Effector CD4-positive, alpha-beta T cell (primary cell): ENCODE data around the gene TUBA8.
"Not testable (repeated sequence)": the region's sequence is repeated elsewhere in the genome, so short reads cannot be mapped to it uniquely, and the experiment has no call there.

Experiments used
- DNase-seq: peaks from one replicate; pipeline ENCODE4 v3.0.0-alpha.2; 2020

TUBA8 gene

DNA sequence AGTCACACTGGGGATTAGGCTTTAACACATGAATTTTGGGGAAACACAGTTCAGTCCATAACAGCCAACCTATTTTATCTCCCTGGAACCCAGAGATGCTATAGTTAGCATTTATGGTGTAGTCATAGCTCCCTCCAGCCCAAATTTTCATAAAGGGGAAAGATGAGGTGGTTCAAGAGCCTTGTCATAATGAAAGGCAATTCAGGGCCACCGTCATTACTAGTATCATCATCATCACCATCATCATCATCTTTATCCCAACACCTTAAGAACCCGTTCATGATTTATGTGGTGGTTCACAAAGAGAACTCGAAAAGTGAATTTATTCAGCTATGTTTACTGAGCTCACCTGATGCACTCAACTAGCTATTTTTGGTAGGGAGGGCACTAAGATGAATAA lies 2.4 kb upstream of the TUBA8 start:
- no peak for DNase-seq

DNA sequence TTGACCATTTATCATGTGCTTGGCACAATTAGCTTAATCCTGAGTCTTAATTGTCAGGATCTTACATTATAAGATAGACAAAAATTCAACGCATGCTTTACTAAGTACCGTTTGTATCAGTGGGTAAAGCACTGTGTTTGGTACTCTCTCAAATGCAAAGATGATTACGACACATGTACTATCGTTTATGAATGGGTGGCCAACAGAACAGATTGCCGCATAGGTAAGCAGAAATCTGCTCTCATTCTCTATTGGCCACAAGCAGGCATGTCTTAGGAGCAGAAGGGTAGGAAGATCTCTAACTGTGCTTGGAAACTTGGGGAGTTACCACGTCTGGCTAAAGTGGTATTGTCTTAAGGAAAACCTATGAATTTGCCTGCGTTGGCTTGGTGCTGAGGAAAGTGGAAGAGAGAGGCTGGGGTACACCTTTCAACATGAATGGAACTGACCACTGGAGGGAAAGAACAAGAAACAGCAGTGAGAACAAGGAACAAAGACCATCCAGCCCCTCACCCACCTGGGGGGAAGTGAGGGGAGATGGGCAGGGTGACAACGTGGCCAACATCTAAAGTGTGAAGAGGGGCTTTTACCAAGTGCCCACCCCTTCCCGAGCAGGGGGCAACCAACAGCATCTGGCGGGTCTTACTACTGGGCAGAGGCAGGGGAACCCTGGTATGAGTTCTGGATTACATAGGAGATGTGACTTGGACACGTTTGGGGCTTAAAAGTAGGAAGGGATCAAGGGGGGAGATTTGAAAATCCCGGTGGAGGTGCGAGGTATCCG lies 1.0 kb upstream of the TUBA8 start:
- DNase-seq: no peak

DNA sequence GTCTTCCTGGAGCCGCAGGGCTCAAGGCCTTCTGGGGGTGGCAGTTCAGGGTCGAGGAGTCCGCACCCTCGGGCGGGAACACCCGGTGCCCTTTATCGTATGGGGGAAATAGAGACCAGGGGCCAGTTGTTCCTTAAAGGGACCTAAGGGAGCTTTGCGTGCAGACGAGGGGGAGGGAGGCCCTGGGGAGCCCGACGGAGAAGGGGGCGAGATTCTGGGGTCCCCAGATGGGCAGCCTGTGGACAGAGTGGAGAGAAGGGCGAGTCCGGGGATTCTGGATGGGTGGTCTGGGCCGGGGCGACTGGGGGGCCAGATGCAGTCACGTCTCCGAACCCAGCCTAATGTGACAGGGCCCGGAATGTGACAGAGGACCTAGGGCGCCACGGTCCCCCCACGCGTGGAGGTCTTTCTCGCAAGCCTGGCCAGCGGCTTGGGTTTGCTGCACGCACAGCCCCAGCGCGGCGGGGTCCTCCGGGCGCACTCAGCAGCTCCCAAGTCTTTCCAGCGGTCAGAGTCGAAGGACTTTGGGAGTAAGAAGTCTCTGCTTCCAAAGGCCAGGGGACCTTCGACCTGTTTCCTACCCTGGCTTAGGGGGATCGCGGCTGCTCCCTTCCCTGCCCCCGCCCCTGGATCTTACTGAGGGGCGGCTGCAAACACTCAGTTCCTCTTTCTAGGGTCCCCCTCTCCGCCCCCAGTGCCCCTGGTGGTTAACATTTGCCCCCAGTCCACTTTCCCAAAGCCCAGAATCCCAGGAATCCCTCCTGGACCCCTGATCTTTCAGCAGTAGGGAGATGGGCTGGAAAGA lies 547 bp downstream of the TUBA8 start:
- no peak for DNase-seq

DNA sequence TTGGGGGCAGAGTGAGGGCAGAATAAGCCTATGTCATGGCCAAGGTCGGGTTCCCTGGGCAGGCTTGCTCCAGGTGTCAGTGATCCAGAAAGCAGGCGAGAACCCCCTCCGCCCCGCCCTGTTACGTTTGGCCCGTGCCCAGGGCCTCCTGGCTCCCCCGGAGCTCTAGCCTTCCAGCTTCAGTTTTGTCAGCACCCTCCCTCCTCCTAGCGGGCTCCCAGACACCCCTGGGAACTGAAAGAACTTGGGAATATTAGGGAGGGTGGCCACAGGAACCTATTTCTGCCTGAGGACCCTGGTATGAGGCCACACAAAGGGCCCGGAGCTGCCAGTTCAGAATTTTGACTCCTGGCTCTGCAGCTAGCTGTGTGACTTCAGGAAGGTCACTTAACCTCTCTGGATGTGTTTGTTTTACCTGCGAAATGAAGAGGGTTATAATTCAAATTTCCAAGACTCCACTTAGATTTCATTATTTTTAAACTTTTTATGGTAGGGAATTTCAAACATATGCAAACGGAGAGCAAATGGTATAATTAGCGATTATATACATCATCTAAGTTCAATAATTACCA lies 1.2 kb downstream of the TUBA8 start:
- DNase-seq: no peak

DNA sequence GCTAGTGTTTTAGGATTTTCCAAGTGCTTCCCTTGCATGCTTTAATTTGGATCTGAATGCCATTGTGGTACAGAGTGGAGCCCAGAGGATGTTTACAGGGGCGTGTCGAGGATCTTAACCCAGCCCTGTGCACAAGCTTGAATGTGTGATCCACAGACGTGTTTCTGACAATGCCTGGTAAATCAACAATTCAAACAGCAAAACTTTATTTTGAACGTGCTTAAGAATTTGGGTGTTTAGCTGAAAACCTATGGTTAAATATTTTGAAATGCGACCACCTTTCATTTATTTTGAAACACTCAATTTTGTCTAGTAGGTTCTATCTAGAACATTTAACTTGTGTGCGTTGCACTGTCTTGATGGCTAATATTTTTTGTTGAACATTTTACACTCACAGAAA lies 1.8 kb downstream of the TUBA8 start:
- DNase-seq: no peak

DNA sequence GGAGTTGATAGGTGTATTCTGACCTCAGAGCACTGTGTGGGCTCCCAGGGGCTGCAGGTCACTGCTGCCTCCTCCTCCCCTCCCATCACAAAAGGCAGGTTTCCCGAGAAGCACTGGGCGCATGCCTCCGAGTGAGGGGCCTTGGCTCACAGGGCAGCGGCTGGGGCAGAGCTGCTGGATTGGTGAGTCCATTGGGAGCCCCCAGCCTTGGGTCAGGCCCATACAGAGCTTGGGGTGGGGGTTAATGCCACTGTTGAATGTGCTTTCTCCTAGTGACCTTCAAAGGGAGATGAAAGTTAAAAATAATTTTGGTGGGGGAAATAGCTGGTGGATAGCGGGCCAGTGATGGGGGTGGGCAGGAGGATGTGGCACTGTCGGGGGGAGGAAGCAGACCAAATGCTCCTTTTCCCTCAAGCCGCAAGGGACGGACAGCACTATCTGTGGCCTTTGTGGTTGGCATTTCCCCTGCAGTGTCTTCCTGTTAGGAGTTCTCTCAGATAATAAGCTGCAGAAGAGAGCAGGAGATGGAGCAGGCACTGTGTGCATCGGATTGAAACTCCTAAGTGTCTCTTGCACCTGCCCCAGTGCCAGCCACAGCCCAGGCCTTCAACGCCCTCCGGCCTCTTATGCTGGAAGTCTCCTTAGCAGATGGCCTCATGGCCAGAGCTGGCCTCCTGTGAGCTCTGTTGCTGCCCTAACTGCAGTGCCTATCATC lies 3.2 kb downstream of the TUBA8 start:
- DNase-seq: no peak

DNA sequence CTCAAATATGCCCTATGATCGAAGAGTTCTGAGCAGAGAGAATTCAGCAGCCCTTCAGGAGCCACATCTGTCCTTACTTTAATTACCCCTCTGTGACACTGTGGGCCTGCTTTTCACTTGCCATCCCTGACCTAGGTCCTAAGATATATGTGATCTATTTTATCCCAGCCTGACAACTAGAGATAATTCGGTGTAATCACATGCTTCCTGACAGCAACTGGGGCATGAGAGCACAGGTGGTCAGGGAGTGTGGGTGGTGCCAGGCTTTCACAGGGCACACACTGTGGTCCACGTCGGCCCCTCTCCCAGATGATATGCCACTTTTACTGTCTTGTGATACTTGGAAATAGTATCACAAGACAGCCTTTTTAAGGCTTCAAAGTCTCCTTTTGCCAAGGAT lies 3.9 kb downstream of the TUBA8 start:
- no peak for DNase-seq

DNA sequence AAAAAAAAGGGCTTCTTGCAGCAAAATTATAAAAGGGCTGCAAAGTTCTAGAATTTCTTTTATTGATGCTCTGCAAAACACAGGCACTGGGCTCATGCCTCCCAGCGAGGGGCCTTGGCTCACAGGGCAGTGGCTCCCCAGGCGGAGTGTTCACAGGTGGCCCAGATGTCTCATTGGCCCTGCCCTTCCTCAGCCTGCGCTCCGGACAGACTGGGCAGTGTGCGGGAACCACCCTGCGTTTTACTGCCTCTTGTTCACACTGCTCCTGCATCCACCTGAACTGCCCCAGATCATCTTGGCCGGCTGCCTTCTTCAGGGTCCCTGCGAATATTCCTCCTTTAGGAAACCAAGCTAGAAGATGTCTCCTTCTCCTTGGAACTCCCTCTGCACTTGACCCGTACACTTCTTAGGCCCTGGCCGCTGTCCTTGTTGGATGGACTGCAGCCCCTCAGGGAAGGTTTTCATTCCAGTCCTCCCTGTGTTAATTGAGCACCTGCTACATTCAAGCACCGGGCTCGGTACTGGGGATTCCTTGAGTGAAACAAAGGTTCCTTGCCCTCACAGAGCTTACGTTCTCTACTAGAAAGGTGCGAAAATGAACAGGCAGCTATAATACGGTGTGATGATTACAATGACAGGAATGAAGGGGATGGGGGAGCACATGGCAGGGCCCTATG lies 4.5 kb downstream of the TUBA8 start:
- no peak for DNase-seq

DNA sequence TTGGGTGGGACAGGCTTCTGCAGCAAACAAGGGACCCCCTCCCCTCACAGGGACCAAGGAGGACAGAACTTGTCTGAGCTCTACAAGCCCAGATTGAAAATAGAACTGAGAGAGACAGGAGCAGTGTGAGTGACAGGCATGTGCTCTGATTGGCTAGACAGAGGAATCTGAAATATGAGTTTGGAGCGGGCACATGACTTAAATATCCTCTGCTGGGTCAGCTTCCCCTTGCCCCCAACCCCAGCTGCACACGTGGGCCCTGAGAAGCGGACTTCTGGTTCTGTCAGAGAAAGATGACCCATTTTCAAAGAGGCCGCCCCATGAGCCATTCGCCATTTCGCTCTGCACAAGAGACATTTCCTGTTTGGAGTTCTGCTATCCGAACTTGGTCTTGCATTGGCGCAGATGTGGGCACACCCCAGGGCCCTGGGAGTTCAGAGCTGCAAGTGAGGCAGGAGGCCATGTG lies 5.3 kb downstream of the TUBA8 start:
- DNase-seq: no peak

DNA sequence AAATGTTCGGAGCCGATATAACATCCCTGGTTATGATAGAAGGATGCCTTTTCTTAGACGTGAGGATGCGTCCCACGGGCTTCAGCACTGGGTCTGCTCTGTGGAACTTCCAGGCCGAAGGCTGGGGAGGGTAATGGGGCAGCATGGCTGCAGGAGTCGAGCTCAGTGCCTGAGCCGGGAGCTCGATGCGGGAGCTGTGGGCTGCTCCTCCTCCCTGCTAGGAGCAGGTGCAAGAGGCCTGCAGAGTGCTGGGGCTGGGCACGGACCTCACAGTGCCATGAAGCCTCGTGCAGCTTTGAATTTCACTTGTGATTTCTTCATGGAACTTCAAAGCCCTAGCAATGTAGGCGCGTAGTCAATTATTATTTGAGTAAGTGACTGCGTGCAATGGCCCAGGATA lies 6.0 kb downstream of the TUBA8 start:
- no peak for DNase-seq

DNA sequence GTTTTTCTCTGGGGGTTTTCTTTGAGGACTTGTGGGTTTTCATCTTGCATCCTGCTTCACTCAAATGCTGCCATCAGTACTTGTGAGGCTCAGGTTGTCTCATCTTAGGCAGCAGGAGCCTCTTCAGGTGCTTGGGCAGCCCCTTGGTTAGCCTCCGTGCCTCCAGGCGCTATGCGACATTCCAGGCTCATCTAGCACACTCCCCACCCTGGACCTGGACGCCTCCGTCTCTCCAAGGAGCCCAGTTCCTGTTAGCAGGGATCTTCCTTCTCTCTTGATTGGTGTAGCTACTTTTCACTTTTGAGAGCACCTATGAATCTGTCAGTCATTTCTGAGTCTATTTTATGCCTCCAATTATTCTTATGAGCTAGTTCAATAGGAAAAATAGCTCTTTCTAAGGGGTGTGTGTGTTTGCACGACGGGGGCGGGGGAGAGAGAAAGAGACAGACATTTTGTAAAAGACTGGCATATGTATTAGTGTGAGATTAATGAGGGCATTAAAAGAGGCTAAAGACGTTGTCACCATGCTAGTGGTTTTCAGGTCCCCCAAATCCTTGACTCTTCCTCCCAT lies 7.8 kb downstream of the TUBA8 start:
- DNase-seq: no peak

DNA sequence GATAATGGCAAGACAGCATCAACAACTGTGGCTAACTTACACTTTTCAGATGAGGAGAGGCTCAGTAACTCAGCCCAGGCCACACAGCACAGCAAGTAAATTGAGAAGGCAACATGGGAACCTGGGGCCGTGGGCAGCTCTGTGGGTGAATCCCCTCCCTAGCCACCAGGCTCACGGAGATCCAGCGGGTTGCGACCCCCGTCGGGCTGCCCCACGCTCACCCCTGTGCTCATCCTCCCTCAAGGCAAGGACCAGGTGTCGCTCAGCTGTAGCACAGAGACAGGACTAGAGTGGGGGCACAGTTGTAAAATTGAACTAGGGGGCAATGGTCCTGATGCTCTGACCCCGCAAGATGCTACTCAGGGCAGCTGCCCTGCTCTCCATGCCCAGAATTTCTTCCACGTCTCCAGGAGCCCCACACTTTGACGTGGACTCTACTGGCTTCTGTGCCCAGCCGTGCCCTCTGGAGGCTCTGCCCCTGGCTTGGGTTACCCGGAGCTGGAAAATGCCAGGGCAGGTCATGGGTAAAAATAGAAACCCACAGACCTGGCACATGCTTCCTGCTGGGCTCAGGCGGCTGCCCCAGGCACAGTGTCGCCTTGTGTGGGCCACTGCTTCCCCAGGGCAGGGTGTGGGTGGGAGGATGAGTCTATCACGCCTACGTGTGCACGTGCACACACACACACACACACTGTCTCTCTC lies 9.0 kb downstream of the TUBA8 start:
- DNase-seq: no peak

DNA sequence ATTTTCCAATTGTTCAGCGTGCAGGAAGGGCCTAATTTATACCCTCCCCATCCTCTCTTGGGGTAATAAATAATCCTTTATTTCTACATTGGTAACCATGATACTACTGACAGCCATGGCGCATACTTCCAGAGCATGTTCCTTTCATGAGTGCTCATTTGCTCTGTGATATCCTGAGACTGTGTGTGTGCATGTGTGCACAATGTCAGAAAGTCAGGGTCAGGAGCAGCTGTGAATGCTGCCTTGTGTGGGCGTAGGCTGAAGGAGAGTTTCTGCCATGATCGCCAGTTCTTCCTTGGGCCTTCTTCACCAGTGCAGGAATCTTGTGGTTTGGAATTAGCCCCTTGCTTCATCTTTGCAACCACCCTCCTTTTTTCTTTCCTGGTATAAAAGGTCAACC lies 10.2 kb downstream of the TUBA8 start:
- DNase-seq: no peak

DNA sequence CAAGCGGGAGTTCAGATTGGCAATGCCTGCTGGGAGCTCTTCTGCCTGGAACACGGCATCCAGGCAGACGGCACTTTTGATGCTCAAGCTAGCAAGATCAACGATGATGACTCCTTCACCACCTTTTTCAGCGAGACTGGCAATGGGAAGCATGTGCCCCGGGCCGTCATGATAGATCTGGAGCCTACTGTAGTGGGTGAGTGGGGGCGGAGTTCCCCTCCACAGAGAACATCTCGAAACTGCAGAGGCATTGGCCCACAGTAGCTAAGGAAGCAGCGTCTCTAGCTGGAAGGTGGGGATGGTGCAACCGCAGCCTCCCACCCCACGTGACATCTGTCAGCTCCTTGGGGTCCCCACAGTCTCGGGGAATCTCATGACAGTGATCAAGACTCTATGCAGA lies 10.9 kb downstream of the TUBA8 start:
- no peak for DNase-seq

DNA sequence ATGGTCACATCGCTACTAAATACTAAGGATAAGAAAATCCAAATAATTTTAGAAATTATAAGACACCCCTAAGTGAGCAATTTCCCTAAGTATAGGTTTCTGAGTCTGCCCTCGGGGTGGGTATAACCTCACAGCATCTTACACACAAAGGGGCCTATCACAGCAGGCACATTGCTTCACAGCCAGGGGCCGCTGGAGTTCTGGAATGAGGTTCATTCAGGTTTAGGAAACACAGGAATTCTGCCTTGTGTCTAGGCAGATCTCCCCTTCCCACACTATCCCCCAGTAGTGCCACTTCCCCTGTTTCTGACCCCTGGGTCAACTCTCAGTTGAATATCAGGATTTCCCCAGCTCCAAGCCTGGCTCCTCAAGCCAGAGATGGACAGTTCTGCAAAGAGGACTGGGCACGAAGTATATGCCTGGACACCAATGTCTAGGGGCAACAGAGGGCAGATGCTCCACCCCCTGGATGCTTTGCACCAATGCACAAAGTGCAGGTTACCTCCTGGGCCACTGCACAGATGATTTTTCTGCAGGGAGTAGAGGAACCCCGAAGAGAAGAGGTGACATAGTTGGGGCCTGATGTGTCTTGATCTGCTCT lies 11.4 kb downstream of the TUBA8 start:
- DNase-seq: no peak

DNA sequence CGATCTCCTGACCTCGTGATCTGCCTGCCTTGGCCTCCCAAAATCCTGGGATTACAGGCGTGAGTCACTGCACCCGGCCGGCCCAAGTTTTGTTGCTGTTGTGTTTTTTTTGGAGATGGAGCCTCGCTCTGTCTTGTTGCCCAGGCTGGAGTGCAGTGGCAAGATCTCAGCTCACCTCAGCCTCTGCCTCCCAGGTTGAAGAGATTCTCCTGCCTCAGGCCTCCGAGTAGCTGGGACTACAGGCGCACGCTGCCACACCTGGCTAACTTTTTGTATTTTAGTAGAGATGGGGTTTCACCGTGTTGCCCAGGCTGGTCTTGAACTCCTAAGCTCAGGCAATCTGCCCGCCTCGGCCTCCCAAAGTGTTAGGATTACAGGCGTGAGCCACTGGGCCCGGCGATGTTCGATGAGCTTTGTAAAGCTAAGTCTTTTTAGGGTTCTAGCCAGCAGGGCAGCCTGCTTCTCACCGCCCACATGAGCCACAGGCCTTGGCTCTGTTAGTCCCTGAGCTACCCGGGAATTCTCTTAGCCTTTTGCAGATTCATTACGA lies 12.9 kb downstream of the TUBA8 start:
- not testable (repeated sequence) for DNase-seq

DNA sequence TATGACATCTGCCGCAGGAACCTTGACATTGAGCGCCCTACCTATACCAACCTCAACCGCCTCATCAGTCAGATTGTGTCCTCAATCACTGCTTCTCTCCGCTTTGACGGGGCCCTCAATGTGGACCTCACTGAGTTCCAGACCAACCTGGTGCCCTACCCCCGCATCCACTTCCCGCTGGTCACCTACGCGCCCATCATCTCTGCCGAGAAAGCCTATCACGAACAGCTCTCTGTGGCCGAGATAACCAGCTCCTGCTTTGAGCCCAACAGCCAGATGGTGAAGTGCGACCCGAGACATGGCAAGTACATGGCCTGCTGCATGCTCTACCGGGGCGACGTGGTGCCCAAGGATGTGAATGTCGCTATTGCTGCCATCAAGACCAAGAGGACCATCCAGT lies 16.0 kb downstream of the TUBA8 start:
- no peak for DNase-seq

DNA sequence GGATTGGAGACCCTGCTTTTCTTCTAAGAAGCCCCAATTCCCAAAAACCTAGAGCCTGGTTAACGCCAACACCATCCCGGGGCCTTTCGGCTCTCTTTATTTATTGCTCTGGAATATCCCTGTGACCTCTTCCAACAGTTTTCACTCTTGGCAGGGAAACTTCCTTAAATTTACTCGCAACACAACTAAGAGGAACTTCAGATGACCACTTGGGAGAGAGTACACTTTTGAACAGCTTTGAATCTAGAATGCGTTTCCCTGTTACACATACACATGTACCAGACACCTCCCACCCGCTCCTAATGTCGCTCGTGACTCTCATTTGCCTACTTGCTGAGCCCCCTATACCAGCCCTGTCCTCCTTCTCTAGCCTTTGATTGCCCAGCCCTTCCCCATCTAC lies 19.4 kb downstream of the TUBA8 start:
- DNase-seq: no peak

DNA sequence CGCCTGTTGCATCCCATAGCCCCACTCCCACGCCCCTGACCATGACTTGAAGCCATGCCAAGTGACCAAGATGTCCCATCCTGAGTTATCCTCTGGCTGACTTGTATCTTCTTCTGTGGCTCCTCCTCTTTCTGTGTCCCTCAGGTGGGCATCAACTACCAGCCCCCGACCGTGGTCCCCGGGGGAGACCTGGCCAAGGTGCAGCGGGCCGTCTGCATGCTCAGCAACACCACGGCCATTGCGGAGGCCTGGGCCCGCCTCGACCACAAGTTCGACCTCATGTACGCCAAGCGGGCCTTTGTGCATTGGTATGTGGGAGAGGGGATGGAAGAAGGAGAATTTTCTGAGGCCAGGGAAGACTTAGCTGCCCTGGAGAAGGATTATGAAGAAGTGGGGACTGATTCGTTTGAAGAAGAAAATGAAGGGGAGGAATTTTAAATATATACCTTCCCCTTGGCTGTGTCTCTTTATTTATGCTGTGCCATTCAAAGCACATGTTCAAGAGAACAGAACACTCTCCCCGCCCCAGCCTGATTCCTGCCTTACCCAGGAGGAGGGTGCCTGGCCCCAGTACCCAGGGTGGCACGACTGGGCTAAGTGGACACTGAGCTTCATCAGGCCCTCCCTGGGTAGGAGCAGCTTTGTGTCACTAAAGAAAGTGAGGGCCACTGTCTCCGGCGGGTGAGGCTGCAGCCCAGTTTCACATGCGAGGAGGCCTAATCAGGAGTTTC lies 20.3 kb downstream of the TUBA8 start:
- no peak for DNase-seq

DNA sequence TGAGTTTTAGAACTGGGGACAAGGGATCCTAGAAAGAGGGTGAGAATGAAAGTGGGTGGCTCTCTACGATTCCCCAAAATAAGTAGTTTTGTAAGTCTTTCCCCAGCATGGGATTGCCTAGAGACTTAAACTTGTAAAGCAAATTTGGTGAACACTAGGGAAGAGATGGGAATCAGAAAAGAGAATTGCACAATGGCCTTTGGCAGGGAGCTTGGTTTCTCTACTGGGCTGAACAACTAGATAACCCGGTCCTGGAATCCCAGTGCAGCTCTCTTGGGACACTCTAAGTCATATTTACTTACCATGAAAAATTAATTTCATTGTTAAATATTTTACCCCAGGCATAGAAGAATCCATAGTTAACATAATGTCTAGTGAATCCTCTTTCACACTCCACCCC lies 22.8 kb downstream of the TUBA8 start:
- DNase-seq: no peak
